ENCODE results near the gene BICD1. TPM values are rescaled to one million over a fixed set of nuclear protein-coding genes. Genes with fewer than 3 reads are reported as not detected.
"Not testable (repeated sequence)": the region's sequence is repeated elsewhere in the genome, so short reads cannot be mapped to it uniquely, and the experiment has no call there.

BICD1 gene
- total and polyA plus RNA-seq, 4 donors: 0.46 to 3.4 (median 1.1) TPM

GRCh38 chr12:32273712-32274111 lies 167.1 kb downstream of the BICD1 start:
- H3K27me3 ChIP-seq (ENCODE audit: control insufficient read depth in 4 of 4, insufficient read depth in 4 of 4, low read length in 3 of 4): no peaks in the 10 kb centered on the region
- no peak overlapping the region for H3K9ac ChIP-seq (ENCODE audit: low read depth in 1 of 2, low read length in 2 of 2)

GRCh38 chr12:32274665-32275064 lies 168.0 kb downstream of the BICD1 start:
- Histone ChIP-seq H3K4me1 (ENCODE audit: control insufficient read depth in 4 of 4, insufficient read depth in 4 of 4, low read length in 3 of 4) (peaks cover 0 to 2% (median 0%) of the 10 kb centered on the region in 4 donors), H3K36me3 (ENCODE audit: control insufficient read depth in 4 of 4, insufficient read depth in 3 of 4, low read depth in 1 of 4, low read length in 3 of 4) (no peaks in the 10 kb centered on the region), H3K27ac (ENCODE audit: low read depth in 1 of 2, low read length in 2 of 2) (no peak overlapping the region), H3K9ac (ENCODE audit: low read depth in 1 of 2, low read length in 2 of 2) (no peak overlapping the region), H3K9me3 (ENCODE audit: control insufficient read depth in 4 of 4, low read length in 3 of 4) (no peaks in the 10 kb centered on the region), H3K27me3 (ENCODE audit: control insufficient read depth in 4 of 4, insufficient read depth in 4 of 4, low read length in 3 of 4) (no peaks in the 10 kb centered on the region), H3K4me3 (ENCODE audit: low read depth in 1 of 3, low read length in 3 of 3) (no peak overlapping the region)
- no peak for DNase-seq (ENCODE audit: low spot score)
- 91% methylated on average over 2 of the region's 2 CpGs for WGBS
- no peak for TF ChIP-seq REST (IDR thresholded peaks at IDR 0.05)
- TF ChIP-seq JUND (IDR thresholded peaks at IDR 0.05): no peak
- TF ChIP-seq RAD21 (IDR thresholded peaks at IDR 0.05): no peak
- TF ChIP-seq, protein P1, sequence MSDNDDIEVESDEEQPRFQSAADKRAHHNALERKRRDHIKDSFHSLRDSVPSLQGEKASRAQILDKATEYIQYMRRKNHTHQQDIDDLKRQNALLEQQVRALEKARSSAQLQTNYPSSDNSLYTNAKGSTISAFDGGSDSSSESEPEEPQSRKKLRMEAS (IDR thresholded peaks at IDR 0.05): no peak
- no peak for TF ChIP-seq YY1 (IDR thresholded peaks at IDR 0.05)
- TF ChIP-seq FOXA1 (IDR thresholded peaks at IDR 0.05): no peak
- no peak for TF ChIP-seq GABPA (IDR thresholded peaks at IDR 0.05 in 1 of 2, conservative IDR thresholded peaks at IDR 0.05 in 1 of 2)
- no peak for TF ChIP-seq RXRA (IDR thresholded peaks at IDR 0.05)
- no peak for TF ChIP-seq CTCF (IDR thresholded peaks at IDR 0.05; ENCODE audit: low read depth, low read length, missing input control)
- TF ChIP-seq EGR1 (IDR thresholded peaks at IDR 0.05; ENCODE audit: low read depth in 2 of 2): no peak
- TF ChIP-seq HNF4A (conservative IDR thresholded peaks at IDR 0.05): no peak
- TF ChIP-seq, protein P2, sequence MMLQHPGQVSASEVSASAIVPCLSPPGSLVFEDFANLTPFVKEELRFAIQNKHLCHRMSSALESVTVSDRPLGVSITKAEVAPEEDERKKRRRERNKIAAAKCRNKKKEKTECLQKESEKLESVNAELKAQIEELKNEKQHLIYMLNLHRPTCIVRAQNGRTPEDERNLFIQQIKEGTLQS (IDR thresholded peaks at IDR 0.05): no peak

More at GRCh38 chr12:32273712-32274111, 167.1 kb downstream of the BICD1 start:
- no peak for DNase-seq (ENCODE audit: low spot score)
- H3K4me1 ChIP-seq (ENCODE audit: control insufficient read depth in 4 of 4, insufficient read depth in 4 of 4, low read length in 3 of 4): peaks cover 0 to 2% (median 0%) of the 10 kb centered on the region in 4 donors
- no peak for TF ChIP-seq YY1 (IDR thresholded peaks at IDR 0.05)
- TF ChIP-seq SP1 (IDR thresholded peaks at IDR 0.05): no peak
- TF ChIP-seq REST (IDR thresholded peaks at IDR 0.05): no peak
- no peak for TF ChIP-seq FOXA1 (IDR thresholded peaks at IDR 0.05)
- no peak for TF ChIP-seq TAF1 (conservative IDR thresholded peaks at IDR 0.05)
- TF ChIP-seq FOXA2 (IDR thresholded peaks at IDR 0.05): no peak
- H3K36me3 ChIP-seq (ENCODE audit: control insufficient read depth in 4 of 4, insufficient read depth in 3 of 4, low read depth in 1 of 4, low read length in 3 of 4): no peaks in the 10 kb centered on the region
- H3K9me3 ChIP-seq (ENCODE audit: control insufficient read depth in 4 of 4, low read length in 3 of 4): no peaks in the 10 kb centered on the region
- H3K4me3 ChIP-seq (ENCODE audit: low read depth in 1 of 3, low read length in 3 of 3): no peak overlapping the region
- WGBS: 70% methylated on average over 7 of the region's 7 CpGs
- no peak overlapping the region for H3K27ac ChIP-seq (ENCODE audit: low read depth in 1 of 2, low read length in 2 of 2)

DNA sequence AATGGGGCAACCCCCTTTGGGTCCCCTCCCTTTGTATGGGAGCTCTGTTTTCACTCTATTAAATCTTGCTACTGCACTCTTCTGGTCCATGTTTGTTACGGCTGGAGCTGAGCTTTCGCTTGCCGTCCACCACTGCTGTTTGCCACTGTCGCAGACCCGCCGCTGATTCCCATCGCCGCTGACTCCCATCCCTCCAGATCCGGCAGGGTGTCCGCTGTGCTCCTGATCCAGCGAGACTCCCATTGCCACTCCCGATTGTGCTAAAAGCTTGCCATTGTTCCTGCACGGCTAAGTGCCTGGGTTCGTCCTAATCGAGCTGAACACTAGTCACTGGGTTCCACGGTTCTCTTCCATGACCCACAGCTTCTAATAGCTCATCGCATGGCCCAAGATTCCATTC lies 168.9 kb downstream of the BICD1 start:
- not testable (repeated sequence) for H3K36me3 ChIP-seq (ENCODE audit: control insufficient read depth in 4 of 4, insufficient read depth in 3 of 4, low read depth in 1 of 4, low read length in 3 of 4); H3K27ac ChIP-seq (ENCODE audit: low read depth in 1 of 2, low read length in 2 of 2); H3K9me3 ChIP-seq (ENCODE audit: control insufficient read depth in 4 of 4, low read length in 3 of 4); H3K4me1 ChIP-seq (ENCODE audit: control insufficient read depth in 4 of 4, insufficient read depth in 4 of 4, low read length in 3 of 4); DNase-seq (ENCODE audit: low spot score); H3K4me3 ChIP-seq (ENCODE audit: low read depth in 1 of 3, low read length in 3 of 3); H3K9ac ChIP-seq (ENCODE audit: low read depth in 1 of 2, low read length in 2 of 2); H3K27me3 ChIP-seq (ENCODE audit: control insufficient read depth in 4 of 4, insufficient read depth in 4 of 4, low read length in 3 of 4)
- WGBS: 92% methylated on average over 17 of the region's 17 CpGs
